Fibroblast of the aortic adventitia (primary cell): Measurements from ENCODE around the gene OR14I1. TPM values are rescaled to one million over a fixed set of nuclear protein-coding genes. Genes with fewer than 3 reads are reported as not detected.

Source experiments
- DNase-seq: peaks from one replicate; pipeline ENCODE4 v3.0.0-alpha.2; 2010; ENCODE audit warnings: low read depth
- H3K4me3 ChIP-seq: 2 replicates; pipeline ENCODE4 v1.5.1; 2011; ENCODE audit warnings: low read depth, mild to moderate bottlenecking, control low read depth, low read length, moderate library complexity
- total RNA-seq: library from RNA; depleted of rRNA; stranded (reverse); fragments of >200 nt; gene quantifications from 2 replicates; pipeline ENCODE4 v1.2.3, GENCODE V29; 2012; ENCODE audit warnings: low replicate concordance
- TF ChIP-seq, protein P1 (sequence below): IDR thresholded peaks from 2 replicates; pipeline ENCODE4 v1.5.1; 2011; ENCODE audit warnings: mild to moderate bottlenecking, low read length, control low read depth, inconsistent platforms; ENCODE audit not compliant: insufficient read depth

Gene OR14I1
- total RNA-seq, 1 donor: not detected

DNA sequence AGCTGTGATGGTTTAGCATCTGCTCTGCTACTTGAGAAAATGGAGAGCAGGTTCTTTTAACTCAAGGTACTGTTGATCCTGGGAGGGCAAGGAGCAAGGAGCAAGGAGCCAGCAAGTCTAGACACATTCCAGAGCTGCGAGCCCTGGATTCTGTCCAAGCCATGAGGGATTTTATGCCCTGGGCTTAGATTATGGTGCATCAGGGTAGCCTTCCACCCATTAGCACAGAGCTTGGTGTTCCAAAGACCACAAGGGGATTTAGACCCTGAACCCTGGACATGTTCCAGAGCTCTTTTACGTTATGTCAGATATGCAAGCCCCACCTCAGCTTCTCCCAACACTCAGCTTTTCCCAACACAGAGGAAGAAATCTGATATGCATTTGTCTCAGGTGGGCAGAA, 2.0 kb upstream of the OR14I1 start:
- no peak for DNase-seq
- TF ChIP-seq, protein P1, sequence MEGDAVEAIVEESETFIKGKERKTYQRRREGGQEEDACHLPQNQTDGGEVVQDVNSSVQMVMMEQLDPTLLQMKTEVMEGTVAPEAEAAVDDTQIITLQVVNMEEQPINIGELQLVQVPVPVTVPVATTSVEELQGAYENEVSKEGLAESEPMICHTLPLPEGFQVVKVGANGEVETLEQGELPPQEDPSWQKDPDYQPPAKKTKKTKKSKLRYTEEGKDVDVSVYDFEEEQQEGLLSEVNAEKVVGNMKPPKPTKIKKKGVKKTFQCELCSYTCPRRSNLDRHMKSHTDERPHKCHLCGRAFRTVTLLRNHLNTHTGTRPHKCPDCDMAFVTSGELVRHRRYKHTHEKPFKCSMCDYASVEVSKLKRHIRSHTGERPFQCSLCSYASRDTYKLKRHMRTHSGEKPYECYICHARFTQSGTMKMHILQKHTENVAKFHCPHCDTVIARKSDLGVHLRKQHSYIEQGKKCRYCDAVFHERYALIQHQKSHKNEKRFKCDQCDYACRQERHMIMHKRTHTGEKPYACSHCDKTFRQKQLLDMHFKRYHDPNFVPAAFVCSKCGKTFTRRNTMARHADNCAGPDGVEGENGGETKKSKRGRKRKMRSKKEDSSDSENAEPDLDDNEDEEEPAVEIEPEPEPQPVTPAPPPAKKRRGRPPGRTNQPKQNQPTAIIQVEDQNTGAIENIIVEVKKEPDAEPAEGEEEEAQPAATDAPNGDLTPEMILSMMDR: no peak
- no peak overlapping the region for H3K4me3 ChIP-seq

DNA sequence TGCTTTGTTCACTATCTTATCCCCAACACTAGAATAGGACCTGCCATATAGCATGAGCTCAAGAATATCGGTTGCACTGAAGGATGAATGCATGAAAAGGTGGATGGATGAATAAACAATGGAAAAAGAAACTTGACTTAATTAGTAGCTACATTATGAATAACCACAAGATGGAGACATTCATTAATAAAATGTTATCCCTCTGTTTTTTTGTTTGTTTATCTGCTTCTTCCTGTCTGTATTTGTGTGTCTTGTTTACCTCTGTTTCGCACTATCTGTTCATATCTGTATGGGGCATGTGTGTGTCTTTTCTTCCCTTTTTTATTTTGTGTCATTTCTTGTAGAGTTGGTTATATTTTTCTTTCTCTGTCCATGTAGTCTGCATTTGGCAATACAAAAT, 1.1 kb upstream of the OR14I1 start:
- TF ChIP-seq, protein P1: no peak
- DNase-seq: no peak
- H3K4me3 ChIP-seq: no peak overlapping the region

DNA sequence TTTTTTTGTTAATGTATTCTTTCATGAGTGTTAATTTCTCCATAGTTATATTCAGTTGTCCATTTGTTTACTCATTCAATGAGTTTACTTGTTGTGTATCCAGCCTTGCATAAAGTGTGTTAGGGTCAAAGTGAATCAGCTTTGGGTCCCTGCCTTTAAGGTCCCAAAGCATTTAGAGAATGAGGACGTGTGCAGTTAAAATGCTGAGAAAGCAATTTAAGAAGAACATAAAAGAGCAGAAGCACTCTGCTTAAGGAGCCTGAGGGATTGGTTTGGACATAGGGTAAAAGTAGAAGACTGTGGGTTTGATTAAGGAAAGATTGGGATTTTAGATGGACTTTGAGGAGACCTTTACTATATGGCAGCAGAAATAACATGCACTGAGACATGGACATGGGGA, 3.5 kb downstream of the OR14I1 start:
- no peak overlapping the region for H3K4me3 ChIP-seq
- no peak for DNase-seq
- TF ChIP-seq, protein P1: no peak

DNA sequence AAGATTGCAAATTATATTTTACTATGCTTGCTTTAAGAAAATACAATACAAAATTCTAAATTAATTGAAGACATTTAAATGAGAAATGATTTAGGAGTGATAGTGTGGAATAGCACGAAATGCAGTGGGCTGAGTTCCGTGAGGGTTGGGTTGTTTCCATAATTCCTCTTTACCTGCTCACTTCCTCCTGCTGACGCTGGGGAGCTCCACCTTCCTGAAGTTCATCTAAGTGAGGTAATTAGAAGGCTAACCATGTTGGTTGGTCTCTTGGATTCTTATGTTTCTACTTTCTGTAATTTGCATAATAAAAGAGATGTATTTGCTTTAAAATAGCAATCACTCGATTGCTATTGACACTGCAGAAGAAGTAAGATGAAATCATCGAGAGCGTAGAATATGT, 4.7 kb downstream of the OR14I1 start:
- DNase-seq: no peak
- H3K4me3 ChIP-seq: no peak overlapping the region
- TF ChIP-seq, protein P1: no peak

DNA sequence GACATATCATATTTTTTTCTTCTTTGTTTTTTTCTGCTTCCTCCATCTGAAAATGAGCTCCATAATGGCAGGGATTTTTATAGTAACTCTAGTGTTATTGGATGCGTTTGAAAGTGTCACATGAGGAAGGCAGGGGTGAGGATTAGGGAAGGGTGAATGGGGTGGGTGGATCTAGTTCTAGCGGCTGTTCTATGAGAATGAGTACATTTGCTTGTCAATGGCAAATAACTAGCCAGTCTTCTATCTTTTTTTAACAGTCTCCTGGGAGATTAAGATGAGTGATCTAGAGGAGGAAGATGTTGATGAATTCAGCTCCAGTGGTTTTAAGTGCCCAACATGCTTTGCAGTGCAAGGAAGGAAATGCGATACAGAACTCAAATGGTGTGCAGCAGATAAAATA, 5.8 kb downstream of the OR14I1 start:
- H3K4me3 ChIP-seq: no peak overlapping the region
- DNase-seq: no peak
- TF ChIP-seq, protein P1: no peak

DNA sequence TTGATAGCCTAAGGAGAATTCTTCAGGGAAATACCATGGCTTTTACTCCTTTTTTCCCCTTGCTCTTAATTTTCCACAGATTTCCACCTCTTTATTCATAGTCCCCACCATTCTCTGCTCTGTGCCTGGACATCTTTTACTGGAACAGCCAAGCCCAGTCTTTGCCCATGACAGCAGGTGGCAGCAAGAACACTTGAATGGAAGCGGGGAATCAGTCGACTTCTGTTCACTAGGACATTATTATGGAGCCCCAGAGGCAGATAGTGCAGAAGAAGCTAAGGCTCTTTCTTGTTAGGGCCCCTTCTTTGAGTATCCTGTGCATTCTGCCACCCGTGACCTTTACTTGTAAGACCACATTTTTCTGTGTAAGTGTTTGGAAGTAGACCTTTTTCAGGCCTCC, 6.3 kb downstream of the OR14I1 start:
- no peak for DNase-seq

More for the DNA sequence above, 6.3 kb downstream of the OR14I1 start:
- TF ChIP-seq, protein P1: no peak
- H3K4me3 ChIP-seq: no peak overlapping the region
